ENCODE measurements around the gene MRPL57.
"Not testable (repeated sequence)": the region's sequence is repeated elsewhere in the genome, so short reads cannot be mapped to it uniquely, and the experiment has no call there.

Gene MRPL57

DNA sequence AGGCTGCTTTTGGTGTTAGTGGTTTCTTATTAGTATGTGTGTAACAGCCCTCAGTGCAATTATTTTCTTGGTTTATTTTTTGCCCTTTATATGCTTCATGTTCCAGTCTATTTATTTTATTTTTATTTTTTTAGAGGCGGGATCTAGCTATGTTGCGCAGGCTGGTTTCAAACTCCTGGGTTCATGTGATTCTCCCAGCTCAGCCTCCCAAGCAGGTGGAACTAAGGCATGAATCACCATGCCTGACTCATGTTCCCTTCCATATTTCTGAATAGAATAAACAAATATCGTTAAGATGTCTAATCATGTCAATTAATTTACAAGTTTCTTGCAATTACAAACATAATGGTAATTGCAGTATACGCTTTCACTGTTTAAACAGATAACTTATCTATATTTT lies 11.8 kb upstream of the MRPL57 start:
- TF ChIP-seq, protein P1, sequence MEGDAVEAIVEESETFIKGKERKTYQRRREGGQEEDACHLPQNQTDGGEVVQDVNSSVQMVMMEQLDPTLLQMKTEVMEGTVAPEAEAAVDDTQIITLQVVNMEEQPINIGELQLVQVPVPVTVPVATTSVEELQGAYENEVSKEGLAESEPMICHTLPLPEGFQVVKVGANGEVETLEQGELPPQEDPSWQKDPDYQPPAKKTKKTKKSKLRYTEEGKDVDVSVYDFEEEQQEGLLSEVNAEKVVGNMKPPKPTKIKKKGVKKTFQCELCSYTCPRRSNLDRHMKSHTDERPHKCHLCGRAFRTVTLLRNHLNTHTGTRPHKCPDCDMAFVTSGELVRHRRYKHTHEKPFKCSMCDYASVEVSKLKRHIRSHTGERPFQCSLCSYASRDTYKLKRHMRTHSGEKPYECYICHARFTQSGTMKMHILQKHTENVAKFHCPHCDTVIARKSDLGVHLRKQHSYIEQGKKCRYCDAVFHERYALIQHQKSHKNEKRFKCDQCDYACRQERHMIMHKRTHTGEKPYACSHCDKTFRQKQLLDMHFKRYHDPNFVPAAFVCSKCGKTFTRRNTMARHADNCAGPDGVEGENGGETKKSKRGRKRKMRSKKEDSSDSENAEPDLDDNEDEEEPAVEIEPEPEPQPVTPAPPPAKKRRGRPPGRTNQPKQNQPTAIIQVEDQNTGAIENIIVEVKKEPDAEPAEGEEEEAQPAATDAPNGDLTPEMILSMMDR (IDR thresholded peaks at IDR 0.05), result no peak
- H3K27ac ChIP-seq, result no peak overlapping the region
- no peak overlapping the region for H3K4me3 ChIP-seq
- DNase-seq (ENCODE audit: low spot score), result no peak

DNA sequence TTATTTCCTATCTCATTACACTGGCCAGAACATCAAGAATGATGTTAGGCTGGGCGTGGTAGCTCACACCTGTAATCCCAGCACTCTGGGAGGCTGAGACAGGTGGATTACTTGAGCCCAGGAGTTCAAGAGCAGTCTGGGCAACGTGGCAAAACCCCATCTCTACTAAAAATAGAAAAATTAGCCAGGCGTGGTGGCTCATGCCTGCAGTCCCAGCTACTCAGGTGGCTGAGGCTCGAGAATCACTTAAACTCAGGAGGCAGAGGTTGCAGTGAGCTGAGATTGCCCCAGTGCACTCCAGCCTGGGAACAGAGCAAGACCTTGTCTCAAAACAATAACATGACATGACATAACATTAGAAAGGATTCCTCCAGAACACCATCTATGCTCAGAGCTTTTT lies 10.9 kb upstream of the MRPL57 start:
- DNase-seq (ENCODE audit: low spot score); H3K27ac ChIP-seq; H3K4me3 ChIP-seq: not testable (repeated sequence)

DNA sequence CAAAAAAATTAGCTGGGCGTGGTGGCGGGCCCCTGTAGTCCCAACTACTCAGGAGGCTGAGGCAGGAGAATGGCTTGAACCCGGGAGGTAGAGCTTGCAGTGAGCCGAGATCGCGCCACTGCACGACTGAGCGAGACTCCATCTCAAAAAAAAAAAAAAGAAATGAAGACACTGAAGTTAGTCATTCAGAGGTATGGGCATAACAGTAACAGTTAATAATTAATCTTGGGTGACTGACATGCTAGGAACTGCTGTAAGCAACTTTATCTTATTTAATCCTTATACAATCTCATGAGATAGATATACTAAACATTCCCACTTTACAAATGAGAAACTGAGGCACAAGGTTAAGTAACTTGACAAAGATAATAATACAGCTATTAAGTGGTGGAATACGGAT lies 5.0 kb upstream of the MRPL57 start:
- TF ChIP-seq, protein P1 (IDR thresholded peaks at IDR 0.05), result no peak
- no peak for DNase-seq (ENCODE audit: low spot score)
- Histone ChIP-seq H3K4me3 (no peak overlapping the region), H3K27ac (no peak overlapping the region)

DNA sequence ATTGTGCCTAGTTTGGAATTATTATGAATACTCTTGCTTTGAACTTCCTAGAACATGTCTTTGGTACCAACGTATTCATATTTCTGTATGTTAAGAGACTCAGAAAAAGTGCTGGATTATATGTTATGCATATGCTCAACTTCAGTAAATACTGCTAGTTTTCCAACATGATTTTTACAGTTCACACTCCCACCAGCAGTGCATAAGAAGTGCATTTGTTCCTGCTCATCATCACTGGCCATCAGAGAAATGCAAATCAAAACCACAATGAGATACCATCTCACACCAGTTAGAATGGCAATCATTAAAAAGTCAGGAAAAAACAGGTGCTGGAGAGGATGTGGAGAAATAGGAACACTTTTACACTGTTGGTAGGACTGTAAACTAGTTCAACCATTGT lies 2.7 kb upstream of the MRPL57 start:
- not testable (repeated sequence) for H3K4me3 ChIP-seq; H3K27ac ChIP-seq; DNase-seq (ENCODE audit: low spot score)

GRCh38 chr13:21175656-21176214 lies 723 bp upstream of the MRPL57 start:
- DNase-seq (ENCODE audit: low spot score), result no peak
- H3K27ac ChIP-seq, result peak overlapping the region; percentile 93 to 98
- H3K4me3 ChIP-seq, result peak overlapping the region; percentile 80
- TF ChIP-seq, protein P1 (IDR thresholded peaks at IDR 0.05), result no peak

GRCh38 chr13:21176982-21177284 lies 475 bp downstream of the MRPL57 start:
- TF ChIP-seq, protein P1 (IDR thresholded peaks at IDR 0.05), result no peak
- no peak for DNase-seq (ENCODE audit: low spot score)

DNA sequence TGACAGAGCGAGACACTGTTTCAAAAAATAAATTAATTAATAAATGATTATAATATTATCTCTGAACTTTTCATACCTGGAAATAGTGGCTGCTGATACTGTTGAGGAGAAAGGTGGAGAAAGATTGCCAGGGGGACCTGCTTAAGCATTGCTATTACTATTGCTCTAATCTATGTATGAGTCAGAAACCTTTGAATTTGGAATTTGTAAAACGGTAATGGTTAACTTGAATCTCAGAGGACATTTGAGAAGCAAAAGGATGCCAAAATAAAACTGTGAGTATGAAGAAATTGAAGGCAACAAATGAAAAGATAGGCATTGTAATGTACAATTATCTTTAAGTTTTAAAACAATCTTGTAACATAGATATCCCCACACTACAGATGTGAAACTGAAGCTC lies 5.2 kb downstream of the MRPL57 start:
- TF ChIP-seq, protein P1 (IDR thresholded peaks at IDR 0.05), result no peak
- no peak for DNase-seq (ENCODE audit: low spot score)
- Histone ChIP-seq H3K4me3 (no peak overlapping the region), H3K27ac (no peak overlapping the region)

More at GRCh38 chr13:21176982-21177284, 475 bp downstream of the MRPL57 start:
- Histone ChIP-seq H3K4me3 (peak overlapping the region; percentile 80), H3K27ac (peak overlapping the region; percentile 93 to 98)

GRCh38 chr13:21186410-21186809 lies 10.0 kb downstream of the MRPL57 start:
- not testable (repeated sequence) for H3K27ac ChIP-seq; H3K4me3 ChIP-seq; DNase-seq (ENCODE audit: low spot score)

DNA sequence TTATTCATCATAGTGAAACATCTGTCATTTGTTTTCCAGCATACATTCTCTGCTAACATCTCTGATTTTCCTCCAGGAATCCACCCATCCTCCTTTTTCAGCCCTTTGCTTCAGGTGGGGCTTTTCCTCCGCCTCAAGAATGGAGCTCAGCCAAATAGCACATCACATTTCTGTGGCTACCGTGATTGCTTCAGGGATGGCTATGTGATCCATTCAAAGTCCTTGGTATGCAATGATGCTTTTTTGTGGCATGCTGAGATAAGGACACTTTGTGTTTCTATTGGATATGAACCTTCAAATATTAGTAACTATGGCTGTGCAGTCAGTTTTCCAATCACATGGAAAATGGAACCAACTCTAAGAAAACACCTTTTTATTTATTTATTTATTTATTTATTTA lies 18.3 kb downstream of the MRPL57 start:
- not testable (repeated sequence) for DNase-seq (ENCODE audit: low spot score); H3K4me3 ChIP-seq; H3K27ac ChIP-seq

DNA sequence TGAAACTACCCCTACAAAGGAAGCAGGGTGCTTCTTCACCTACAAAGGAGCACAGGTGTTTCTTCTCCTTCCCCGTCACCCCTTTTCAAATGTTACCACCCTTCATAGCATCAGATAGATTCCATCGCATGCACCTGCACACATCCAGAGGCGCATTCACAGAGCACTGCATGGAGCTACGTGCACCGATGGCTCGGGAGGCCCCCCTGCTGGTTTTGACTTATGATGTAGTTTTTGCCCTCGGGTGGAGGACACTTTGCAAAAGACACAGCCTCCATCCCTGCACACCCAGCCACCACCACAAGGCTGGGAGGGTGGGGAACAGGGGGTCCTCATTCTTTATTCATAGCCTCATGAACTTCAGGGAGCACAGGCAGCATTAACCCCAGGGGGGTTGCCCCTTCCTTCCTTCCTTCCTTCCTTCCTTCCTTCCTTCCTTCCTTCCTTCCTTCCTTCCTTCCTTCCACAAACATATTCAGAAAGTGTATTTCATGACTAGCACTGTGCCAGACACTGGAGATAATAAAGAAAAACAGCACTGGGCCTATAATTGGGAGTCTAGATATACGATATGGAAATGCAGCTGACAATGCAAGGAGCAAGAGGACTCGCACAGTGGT lies 21.3 kb downstream of the MRPL57 start:
- DNase-seq (ENCODE audit: low spot score); H3K4me3 ChIP-seq; H3K27ac ChIP-seq: not testable (repeated sequence)

DNA sequence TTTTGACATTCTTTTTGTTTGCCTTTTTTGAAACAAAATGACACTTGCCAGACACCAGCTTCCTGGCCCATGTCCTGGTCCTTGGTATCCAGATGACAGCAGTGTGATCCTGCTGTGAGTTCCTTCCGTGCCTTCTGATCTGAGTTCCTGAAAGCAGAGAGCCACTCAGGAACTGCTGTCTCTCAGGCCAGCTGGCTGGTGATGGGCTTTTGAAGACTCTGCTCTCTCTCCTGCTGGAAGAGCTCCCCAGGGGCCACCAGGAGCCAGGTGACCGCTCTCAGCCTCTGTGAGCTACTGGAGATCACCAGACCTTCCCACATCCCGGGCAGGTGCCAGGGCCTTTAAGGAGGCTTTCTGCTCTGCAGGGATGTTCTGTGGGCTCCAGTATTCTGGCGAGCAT lies 21.9 kb downstream of the MRPL57 start:
- not testable (repeated sequence) for DNase-seq (ENCODE audit: low spot score); H3K27ac ChIP-seq; H3K4me3 ChIP-seq

- H3K27ac ChIP-seq; H3K4me3 ChIP-seq; DNase-seq (ENCODE audit: low spot score): not testable (repeated sequence)
These were observed 25.2 kb downstream of the MRPL57 start for GRCh38 chr13:21201456-21202190.
